ENCODE results near the gene CD244.

CD244 gene

GRCh38 chr1:160821627-160822026 is 41.1 kb downstream of the CD244 start:
- Mint-ChIP-seq H3K27me3 (no peaks in the 10 kb centered on the region), H3K4me1 (ENCODE audit: low read depth) (no peaks in the 10 kb centered on the region), H3K27ac (no peak overlapping the region), H3K9me3 (no peaks in the 10 kb centered on the region), H3K4me3 (no peak overlapping the region), H3K36me3 (ENCODE audit: low read depth) (peaks cover 24% of the 10 kb centered on the region)

DNA sequence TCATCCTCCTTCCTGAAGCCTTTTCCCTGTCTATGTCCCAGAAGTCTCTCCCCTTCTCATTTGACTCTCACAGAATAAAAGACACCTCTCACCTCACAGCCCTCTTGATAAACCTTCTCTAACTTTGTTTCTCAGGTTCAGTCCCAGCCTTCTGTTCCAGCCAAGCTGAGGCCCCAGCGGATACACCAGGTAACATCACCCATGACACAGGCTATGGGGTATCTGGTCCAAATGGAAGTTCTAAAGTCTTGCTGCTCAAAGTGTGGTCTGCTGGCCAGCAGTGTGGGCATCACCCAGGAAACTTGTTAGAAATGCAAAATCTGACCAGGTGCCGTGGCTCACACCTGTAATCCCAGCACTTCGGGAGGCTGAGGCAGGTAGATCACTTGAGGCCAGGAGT is 43.5 kb downstream of the CD244 start:
- peaks cover 29% of the 10 kb centered on the region for H3K36me3 Mint-ChIP-seq (ENCODE audit: low read depth)
- no peaks in the 10 kb centered on the region for H3K9me3 Mint-ChIP-seq
- no peak overlapping the region for H3K4me3 Mint-ChIP-seq
- no peaks in the 10 kb centered on the region for H3K27me3 Mint-ChIP-seq
- no peaks in the 10 kb centered on the region for H3K4me1 Mint-ChIP-seq (ENCODE audit: low read depth)
- no peak overlapping the region for H3K27ac Mint-ChIP-seq

- Mint-ChIP-seq H3K9me3 (no peaks in the 10 kb centered on the region), H3K27me3 (no peaks in the 10 kb centered on the region), H3K4me1 (ENCODE audit: low read depth) (peaks cover 5% of the 10 kb centered on the region), H3K27ac (no peak overlapping the region), H3K4me3 (no peak overlapping the region), H3K36me3 (ENCODE audit: low read depth) (peaks cover 36% of the 10 kb centered on the region)
These were observed 44.3 kb downstream of the CD244 start for GRCh38 chr1:160818207-160818937.

DNA sequence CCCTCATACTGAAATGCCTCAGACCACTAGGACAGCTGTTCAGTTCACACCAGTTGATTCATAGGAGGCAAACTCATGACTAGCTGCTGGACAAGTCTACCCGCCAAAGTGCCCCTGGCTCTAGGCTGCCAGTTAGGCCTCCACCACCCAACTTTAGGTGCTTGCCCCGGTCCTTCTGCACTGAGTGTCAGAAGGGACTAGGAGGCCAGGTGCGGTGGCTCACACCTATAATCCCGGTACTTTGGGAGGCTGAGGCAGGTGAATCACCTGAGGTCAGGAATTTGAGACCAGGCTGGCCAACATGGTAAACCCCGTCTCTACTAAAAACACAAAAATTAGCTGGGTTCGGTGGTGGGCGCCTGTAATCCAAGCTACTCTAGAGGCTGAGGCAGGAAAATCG is 47.8 kb downstream of the CD244 start:
- no peaks in the 10 kb centered on the region for H3K27me3 Mint-ChIP-seq
- H3K27ac Mint-ChIP-seq, result peak overlapping the region; percentile 23
- H3K4me3 Mint-ChIP-seq, result no peak overlapping the region
- H3K9me3 Mint-ChIP-seq, result no peaks in the 10 kb centered on the region
- H3K36me3 Mint-ChIP-seq (ENCODE audit: low read depth), result peaks cover 43% of the 10 kb centered on the region
- H3K4me1 Mint-ChIP-seq (ENCODE audit: low read depth), result peaks cover 38% of the 10 kb centered on the region

DNA sequence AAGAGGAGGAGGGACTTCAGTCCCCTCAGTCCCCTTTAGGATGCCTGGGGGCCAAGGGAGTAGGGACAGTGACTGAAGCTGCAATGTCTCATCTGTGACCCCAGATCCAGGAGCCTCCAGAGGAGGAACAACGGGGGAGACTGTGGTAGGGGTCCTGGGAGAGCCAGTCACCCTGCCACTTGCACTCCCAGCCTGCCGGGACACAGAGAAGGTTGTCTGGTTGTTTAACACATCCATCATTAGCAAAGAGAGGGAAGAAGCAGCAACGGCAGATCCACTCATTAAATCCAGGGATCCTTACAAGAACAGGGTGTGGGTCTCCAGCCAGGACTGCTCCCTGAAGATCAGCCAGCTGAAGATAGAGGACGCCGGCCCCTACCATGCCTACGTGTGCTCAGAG is 48.4 kb downstream of the CD244 start:
- Mint-ChIP-seq H3K9me3 (no peaks in the 10 kb centered on the region), H3K4me1 (ENCODE audit: low read depth) (peaks cover 42% of the 10 kb centered on the region), H3K27ac (peak overlapping the region; percentile 23), H3K36me3 (ENCODE audit: low read depth) (peaks cover 43% of the 10 kb centered on the region), H3K4me3 (no peak overlapping the region), H3K27me3 (no peaks in the 10 kb centered on the region)

DNA sequence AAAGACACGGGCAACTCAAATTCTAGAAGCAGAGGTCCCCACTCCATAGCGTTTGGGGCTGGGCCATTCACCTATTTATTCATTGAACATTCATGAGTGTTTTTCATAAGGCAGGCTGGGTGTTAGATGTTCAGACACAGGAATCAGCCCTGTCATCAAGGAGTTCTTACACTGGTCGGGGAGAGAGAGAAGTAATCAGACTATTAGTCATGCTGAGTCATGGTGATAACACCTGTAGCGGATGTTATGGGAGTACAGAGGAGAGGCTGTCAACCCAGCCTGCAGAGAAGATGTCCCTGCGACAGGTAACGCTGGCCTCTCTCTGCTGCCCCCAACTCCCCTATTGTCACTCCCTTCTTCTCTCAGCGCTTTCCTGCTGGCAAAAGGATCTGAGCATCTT is 49.5 kb downstream of the CD244 start:
- H3K36me3 Mint-ChIP-seq (ENCODE audit: low read depth), result peaks cover 41% of the 10 kb centered on the region
- no peak overlapping the region for H3K27ac Mint-ChIP-seq
- H3K4me3 Mint-ChIP-seq, result no peak overlapping the region
- no peaks in the 10 kb centered on the region for H3K27me3 Mint-ChIP-seq
- no peaks in the 10 kb centered on the region for H3K9me3 Mint-ChIP-seq
- peaks cover 49% of the 10 kb centered on the region for H3K4me1 Mint-ChIP-seq (ENCODE audit: low read depth)

- H3K36me3 Mint-ChIP-seq (ENCODE audit: low read depth), result peaks cover 51% of the 10 kb centered on the region
- no peaks in the 10 kb centered on the region for H3K27me3 Mint-ChIP-seq
- peaks cover 4% of the 10 kb centered on the region for H3K9me3 Mint-ChIP-seq
- H3K27ac Mint-ChIP-seq, result peak overlapping the region; percentile 9
- no peak overlapping the region for H3K4me3 Mint-ChIP-seq
- H3K4me1 Mint-ChIP-seq (ENCODE audit: low read depth), result peaks cover 70% of the 10 kb centered on the region
These were observed 51.5 kb downstream of the CD244 start for GRCh38 chr1:160811147-160811546.

GRCh38 chr1:160810486-160810885 is 52.2 kb downstream of the CD244 start:
- H3K27me3 Mint-ChIP-seq, result no peaks in the 10 kb centered on the region
- no peak overlapping the region for H3K4me3 Mint-ChIP-seq
- no peak overlapping the region for H3K27ac Mint-ChIP-seq
- H3K36me3 Mint-ChIP-seq (ENCODE audit: low read depth), result peaks cover 51% of the 10 kb centered on the region
- peaks cover 5% of the 10 kb centered on the region for H3K9me3 Mint-ChIP-seq
- peaks cover 77% of the 10 kb centered on the region for H3K4me1 Mint-ChIP-seq (ENCODE audit: low read depth)

DNA sequence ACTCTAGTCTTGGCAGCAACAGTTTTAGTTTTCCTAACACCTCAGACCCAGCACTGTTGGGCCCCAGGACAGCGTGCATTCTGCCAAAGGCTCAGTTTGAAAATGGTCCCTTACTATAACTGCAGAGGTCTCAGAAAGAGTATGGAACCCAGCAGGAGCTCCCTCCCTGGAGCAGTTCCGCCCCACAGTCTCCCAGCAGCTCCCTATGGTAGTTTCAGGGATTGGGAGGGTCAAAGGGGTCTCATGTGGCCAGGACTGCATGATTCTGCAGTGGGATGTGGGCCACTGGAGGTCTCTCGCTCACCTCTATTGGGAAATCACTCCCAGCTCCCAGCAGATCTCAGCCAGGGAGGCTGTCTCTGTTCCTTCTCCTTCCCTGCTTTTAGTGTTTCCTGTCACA is 54.4 kb downstream of the CD244 start:
- H3K27ac Mint-ChIP-seq, result peak overlapping the region; percentile 66
- no peak overlapping the region for H3K4me3 Mint-ChIP-seq

GRCh38 chr1:160807738-160808137 is 54.9 kb downstream of the CD244 start:
- Mint-ChIP-seq H3K9me3 (peaks cover 5% of the 10 kb centered on the region), H3K4me1 (ENCODE audit: low read depth) (peaks cover 90% of the 10 kb centered on the region), H3K27me3 (no peaks in the 10 kb centered on the region), H3K36me3 (ENCODE audit: low read depth) (peaks cover 62% of the 10 kb centered on the region), H3K27ac (peak overlapping the region; percentile 66), H3K4me3 (no peak overlapping the region)

More for the DNA sequence above, 54.4 kb downstream of the CD244 start:
- Mint-ChIP-seq H3K27me3 (no peaks in the 10 kb centered on the region), H3K4me1 (ENCODE audit: low read depth) (peaks cover 91% of the 10 kb centered on the region), H3K36me3 (ENCODE audit: low read depth) (peaks cover 59% of the 10 kb centered on the region), H3K9me3 (peaks cover 5% of the 10 kb centered on the region)

DNA sequence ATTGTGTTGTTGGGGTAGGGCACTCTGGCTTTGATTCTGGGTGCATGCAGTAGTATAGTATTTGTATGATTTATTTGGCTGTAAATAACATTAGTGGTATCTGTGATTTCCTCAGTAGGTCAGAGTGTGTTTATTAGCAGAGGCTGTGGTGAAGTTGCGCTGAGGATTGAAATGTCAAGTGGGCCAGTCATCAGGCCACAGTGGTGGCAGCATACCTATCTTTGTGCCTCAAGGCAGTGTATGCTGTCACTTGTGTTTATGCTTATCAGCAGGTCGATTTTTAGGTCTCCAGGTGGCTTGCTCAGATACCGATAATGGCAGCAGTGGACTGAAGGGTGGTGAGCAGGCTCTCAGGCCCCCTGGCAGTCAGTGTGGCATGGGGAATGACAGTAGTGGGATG is 55.4 kb downstream of the CD244 start:
- peak overlapping the region; percentile 10 for H3K4me3 Mint-ChIP-seq
- H3K27me3 Mint-ChIP-seq, result no peaks in the 10 kb centered on the region
- H3K27ac Mint-ChIP-seq, result peak overlapping the region; percentile 62
- H3K9me3 Mint-ChIP-seq, result peaks cover 5% of the 10 kb centered on the region
- H3K4me1 Mint-ChIP-seq (ENCODE audit: low read depth), result peaks cover 91% of the 10 kb centered on the region
- H3K36me3 Mint-ChIP-seq (ENCODE audit: low read depth), result peaks cover 62% of the 10 kb centered on the region

- Mint-ChIP-seq H3K27ac (peak overlapping the region; percentile 62), H3K9me3 (peaks cover 5% of the 10 kb centered on the region), H3K4me1 (ENCODE audit: low read depth) (peaks cover 86% of the 10 kb centered on the region), H3K36me3 (ENCODE audit: low read depth) (peaks cover 58% of the 10 kb centered on the region), H3K27me3 (no peaks in the 10 kb centered on the region), H3K4me3 (peak overlapping the region; percentile 52)
These were observed 55.9 kb downstream of the CD244 start for GRCh38 chr1:160806784-160807183.

DNA sequence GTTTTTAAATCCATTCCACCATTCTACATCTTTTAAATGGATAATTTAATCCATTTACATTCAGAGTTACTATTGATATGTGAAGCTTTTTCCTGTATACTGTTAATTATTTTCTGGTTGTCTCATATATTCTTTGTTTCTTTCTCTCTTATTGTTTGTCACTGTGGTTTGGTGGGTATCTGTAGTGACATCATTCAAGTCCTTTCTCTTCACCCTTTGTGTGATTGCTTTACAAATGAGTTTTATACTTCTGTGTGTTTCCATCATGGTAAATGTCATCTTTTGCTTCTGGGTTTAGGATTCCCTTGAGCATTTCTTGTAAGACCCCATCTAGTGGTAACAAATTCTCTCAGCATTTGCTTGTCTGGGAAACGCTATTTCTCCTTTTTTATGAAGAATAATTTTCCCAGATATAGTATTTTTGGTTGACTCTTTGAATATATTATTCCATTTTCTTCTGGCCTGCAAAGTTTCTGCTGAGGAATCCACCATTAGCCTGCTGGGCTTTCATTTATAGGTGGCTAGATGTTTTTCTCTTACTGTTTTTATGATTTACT is 56.5 kb downstream of the CD244 start:
- Mint-ChIP-seq H3K9me3 (peaks cover 5% of the 10 kb centered on the region), H3K4me1 (ENCODE audit: low read depth) (peaks cover 86% of the 10 kb centered on the region), H3K36me3 (ENCODE audit: low read depth) (peaks cover 57% of the 10 kb centered on the region), H3K27ac (peak overlapping the region; percentile 62), H3K4me3 (peak overlapping the region; percentile 52), H3K27me3 (no peaks in the 10 kb centered on the region)

GRCh38 chr1:160801836-160802580 is 60.7 kb downstream of the CD244 start:
- Mint-ChIP-seq H3K9me3 (peaks cover 5% of the 10 kb centered on the region), H3K36me3 (ENCODE audit: low read depth) (peaks cover 40% of the 10 kb centered on the region), H3K27ac (peak overlapping the region; percentile 91), H3K4me3 (no peak overlapping the region), H3K4me1 (ENCODE audit: low read depth) (peaks cover 91% of the 10 kb centered on the region), H3K27me3 (no peaks in the 10 kb centered on the region)

GRCh38 chr1:160800645-160801408 is 61.9 kb downstream of the CD244 start:
- Mint-ChIP-seq H3K27ac (peak overlapping the region; percentile 91), H3K4me1 (ENCODE audit: low read depth) (peaks cover 91% of the 10 kb centered on the region), H3K4me3 (peak overlapping the region; percentile 86), H3K36me3 (ENCODE audit: low read depth) (peaks cover 29% of the 10 kb centered on the region), H3K9me3 (no peaks in the 10 kb centered on the region), H3K27me3 (no peaks in the 10 kb centered on the region)

Data from stimulated activated naive CD8-positive, alpha-beta T cell treated with anti-CD3 and anti-CD28 coated beads, Interleukin-15, Interleukin-2, amounts not matched to agents 100 ng/mL and 50 ng/mL, for 24 hours (primary cell).